ENCODE results near the gene GJB2.

GRCh38 chr13:20178156-20178555, 14.6 kb downstream of the GJB2 start:
- no peak for TF ChIP-seq CTCF (IDR thresholded peaks at IDR 0.05 in 4 of 5, conservative IDR thresholded peaks at IDR 0.05 in 1 of 5)
- TF ChIP-seq POLR2A (IDR thresholded peaks at IDR 0.05) = no peak
